ENCODE results near the gene CDH23. TPM values are rescaled to one million over a fixed set of nuclear protein-coding genes. Genes with fewer than 3 reads are reported as not detected.

The CDH23 gene
- total RNA-seq, 1 donor from 2014 or later = 20.9 TPM

GRCh38 chr10:71462062-71462935 is 65.6 kb downstream of the CDH23 start:
- peak; percentile 94 for ATAC-seq

DNA sequence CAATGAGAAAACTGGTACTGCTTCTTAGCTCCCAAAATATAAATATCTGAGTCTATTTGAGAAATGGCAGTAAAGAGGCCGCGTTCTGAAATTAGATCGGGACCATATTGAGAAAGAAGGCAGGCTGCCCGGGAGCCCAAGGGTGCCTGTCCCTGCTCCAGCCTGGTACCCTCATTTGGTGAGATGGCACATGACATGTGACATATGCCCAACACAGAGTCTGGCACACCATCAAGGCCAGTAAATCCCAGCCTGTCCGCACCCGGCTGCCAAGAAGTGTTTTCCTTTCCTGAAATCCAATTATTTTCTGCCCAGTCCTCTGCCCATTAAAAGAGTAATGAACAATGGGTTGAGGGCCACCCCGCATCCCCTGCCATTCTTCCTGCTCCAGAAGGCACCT is 66.4 kb downstream of the CDH23 start:
- ATAC-seq = peak; percentile 15
- DNase-seq (ENCODE audit: low spot score) = no peak

More at GRCh38 chr10:71462062-71462935, 65.6 kb downstream of the CDH23 start:
- peak; percentile 92 for DNase-seq (ENCODE audit: low spot score)

GRCh38 chr10:71465551-71466252 is 69.0 kb downstream of the CDH23 start:
- ATAC-seq (no peak), DNase-seq (ENCODE audit: low spot score) (no peak)

DNA sequence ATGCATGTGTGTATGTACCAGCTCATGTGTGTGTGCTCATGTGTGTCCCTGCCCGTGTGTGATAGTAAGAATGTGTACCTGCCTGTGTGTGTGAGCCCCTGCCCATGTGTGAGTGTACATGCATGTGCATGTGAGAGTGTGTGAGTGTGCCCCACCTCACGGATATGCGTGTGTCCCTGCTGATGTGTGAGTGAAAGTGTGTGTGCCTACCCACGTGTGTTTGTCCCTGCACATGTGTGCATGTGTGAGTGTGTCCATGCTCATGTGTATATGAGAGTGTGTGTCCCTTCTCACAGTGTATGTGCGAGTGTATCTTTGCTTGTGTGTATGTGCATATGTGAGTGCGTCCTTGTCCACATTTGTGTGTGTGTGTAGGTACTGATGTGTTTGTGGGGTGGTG is 69.6 kb downstream of the CDH23 start:
- no peak for ATAC-seq
- no peak for DNase-seq (ENCODE audit: low spot score)

DNA sequence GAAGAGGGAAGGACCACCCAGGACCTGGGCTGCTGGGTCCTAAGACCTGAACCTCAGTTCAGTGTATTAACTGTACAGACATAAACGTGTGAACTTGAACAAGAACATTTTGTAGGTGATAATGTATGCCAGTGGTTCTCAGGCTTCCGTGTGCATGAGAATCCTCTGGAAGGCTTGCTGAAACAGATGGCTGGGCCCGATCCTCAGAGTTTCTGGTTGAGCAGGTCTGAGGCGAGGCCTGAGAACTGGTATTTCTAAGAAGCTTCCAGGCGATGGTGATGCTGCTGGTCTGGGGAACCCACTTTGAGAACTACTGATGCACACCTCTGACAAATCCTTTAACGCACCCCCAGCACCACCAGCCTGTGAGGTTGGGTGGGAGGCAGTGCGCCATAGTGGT is 70.4 kb downstream of the CDH23 start:
- DNase-seq (ENCODE audit: low spot score) = no peak
- no peak for ATAC-seq

GRCh38 chr10:71467569-71468362 is 71.0 kb downstream of the CDH23 start:
- DNase-seq (ENCODE audit: low spot score) (peak; percentile 60), ATAC-seq (peak; percentile 20)

- no peak for ATAC-seq
- no peak for DNase-seq (ENCODE audit: low spot score)
These were observed 71.8 kb downstream of the CDH23 start for GRCh38 chr10:71468363-71469094.

DNA sequence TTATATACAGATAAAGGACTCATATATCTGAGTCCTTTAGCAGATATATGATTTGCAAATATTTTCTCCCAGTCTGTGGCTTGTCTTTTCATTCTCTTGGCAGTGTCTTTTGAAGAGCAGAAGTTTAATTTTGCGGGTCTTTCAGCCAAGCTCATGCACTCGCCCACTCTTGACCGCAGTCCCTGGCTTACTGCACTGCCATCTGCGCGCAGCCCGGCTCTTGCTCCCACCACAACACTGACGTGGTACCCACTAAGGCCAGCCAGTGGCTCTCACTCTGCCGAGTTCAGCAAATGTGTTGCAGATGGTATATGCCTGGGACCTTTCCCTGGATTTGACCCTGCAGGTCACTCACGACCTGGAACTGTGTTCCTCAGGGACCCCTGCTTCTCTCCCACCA is 74.3 kb downstream of the CDH23 start:
- no peak for DNase-seq (ENCODE audit: low spot score)
- no peak for ATAC-seq

GRCh38 chr10:71471957-71472365 is 75.2 kb downstream of the CDH23 start:
- ATAC-seq = peak; percentile 56
- peak; percentile 90 for DNase-seq (ENCODE audit: low spot score)

GRCh38 chr10:71472466-71472865 is 75.7 kb downstream of the CDH23 start:
- DNase-seq (ENCODE audit: low spot score) = peak; percentile 96
- peak; percentile 69 for ATAC-seq

DNA sequence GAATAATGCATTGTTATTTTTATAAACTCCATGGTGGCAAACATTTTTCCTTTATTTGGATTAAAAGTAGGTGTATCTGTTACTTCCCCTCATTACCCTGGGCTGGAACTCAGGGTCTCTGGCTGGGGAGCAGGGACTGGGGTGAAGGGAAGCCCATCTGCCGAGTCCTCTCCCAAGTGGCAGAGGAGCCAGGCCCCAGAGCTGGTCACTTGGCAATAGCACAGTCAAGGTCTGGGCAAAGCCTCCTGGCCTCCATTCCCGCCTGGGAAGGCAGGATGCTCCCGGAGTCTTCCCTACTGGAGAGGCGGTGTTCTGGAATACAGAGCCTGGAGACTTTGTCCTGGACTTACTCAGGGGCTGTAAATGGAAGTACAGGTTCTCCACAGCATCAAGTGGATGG is 76.2 kb downstream of the CDH23 start:
- ATAC-seq (peak; percentile 9), DNase-seq (ENCODE audit: low spot score) (no peak)

- DNase-seq (ENCODE audit: low spot score) (peak; percentile 97), ATAC-seq (peak; percentile 65)
These were observed 77.2 kb downstream of the CDH23 start for GRCh38 chr10:71473671-71474599.

GRCh38 chr10:71474702-71475242 is 78.1 kb downstream of the CDH23 start:
- DNase-seq (ENCODE audit: low spot score) = no peak
- ATAC-seq = no peak

GRCh38 chr10:71475243-71475871 is 78.6 kb downstream of the CDH23 start:
- peak; percentile 78 for DNase-seq (ENCODE audit: low spot score)
- ATAC-seq = peak; percentile 50

DNA sequence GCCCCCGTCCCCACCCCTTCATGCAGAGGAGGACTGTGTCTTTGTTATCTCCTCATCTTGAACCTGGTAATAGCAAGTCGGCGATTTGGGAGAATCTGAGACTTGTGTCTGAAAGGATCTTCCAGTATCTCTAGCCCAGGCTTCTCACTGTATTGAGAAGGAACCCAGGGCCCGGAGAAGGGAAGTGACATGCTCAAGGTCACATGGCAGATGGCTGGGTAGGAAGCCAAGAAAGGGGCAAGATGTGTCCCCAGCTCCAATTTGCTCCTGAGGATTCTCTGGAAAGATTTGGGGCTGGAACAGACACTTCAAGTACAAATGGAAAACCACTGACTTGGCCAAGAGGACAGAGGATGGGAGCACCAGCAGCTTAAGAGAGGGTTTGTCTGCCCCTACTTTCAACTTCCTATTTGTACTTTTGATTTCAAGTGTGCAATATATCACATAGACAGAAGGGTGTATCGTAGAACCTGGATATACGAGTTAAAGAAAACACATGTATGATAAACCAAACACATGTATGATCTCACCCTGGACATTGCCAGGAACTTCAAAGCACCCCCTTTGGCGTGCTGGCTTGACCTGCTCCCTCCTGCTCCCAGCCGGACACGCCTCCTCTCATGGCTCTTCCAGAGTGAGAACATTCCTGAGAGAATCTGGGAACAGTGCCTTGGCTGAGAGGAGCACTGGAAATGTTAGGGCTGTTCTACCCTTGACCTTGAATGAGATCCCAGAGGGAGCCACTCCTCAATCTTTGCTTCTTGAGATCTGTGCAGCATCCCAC is 79.7 kb downstream of the CDH23 start:
- ATAC-seq = no peak
- no peak for DNase-seq (ENCODE audit: low spot score)

DNA sequence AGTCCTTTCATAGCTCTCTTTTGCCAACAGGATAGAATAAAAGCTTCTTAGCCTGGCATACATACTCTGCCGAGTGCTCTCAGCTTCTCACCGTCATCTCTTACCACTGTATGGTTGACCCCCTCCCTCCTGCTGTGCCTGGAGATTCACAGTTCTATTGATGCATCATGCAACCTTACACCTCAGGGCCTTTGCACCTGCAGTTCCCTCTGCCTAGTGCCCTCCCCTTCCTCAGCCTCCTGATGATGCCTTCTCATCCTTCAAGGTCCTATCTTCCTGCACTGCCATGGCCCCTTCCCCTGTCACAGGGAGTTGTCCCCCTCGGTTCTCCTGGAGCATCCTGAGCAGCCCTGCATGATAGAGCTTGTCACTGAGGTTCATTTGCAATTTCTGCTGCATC is 81.5 kb downstream of the CDH23 start:
- ATAC-seq = no peak
- DNase-seq (ENCODE audit: low spot score) = no peak

- ATAC-seq = no peak
- no peak for DNase-seq (ENCODE audit: low spot score)
These were observed 82.2 kb downstream of the CDH23 start for GRCh38 chr10:71478813-71479365.

GRCh38 chr10:71479831-71480230 is 83.1 kb downstream of the CDH23 start:
- ATAC-seq (no peak), DNase-seq (ENCODE audit: low spot score) (no peak)

Measured in left lobe of liver (tissue), 2 donors.